Putamen (tissue), 1 donor: ENCODE measurements around the gene WDFY4.

Experiments
- DNase-seq: peaks from one replicate; pipeline ENCODE4 v3.0.0-alpha.2; 2016; ENCODE audit warnings: low spot score

The WDFY4 gene

GRCh38 chr10:49023752-49024151, 339.1 kb downstream of the WDFY4 start:
- no peak for DNase-seq

DNA sequence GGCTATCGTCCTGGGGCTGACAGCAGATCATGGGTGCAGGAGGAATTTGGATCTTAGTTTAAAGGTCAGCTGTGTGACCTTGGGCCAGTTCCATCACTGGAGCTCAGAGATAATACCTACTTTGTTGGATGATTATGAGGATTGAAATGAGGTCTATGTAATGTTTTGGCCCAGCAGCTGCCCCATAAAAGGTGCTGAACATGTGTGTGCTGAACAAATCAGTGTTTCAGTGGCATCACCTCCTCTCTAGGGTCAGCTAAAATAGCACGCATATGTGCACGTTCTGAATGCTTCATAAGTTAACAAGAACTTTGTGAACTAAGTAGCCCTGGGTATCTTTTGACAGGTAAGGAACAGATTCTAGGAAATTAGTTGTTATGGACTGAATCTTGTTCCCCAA, 339.8 kb downstream of the WDFY4 start:
- no peak for DNase-seq

- DNase-seq: no peak
Measured at GRCh38 chr10:49025347-49025983, 340.8 kb downstream of the WDFY4 start.

GRCh38 chr10:49028639-49029038, 344.0 kb downstream of the WDFY4 start:
- no peak for DNase-seq

- DNase-seq: no peak
Measured at GRCh38 chr10:49029666-49030065, 345.0 kb downstream of the WDFY4 start.
